GM12892 (cell line): ENCODE data around the gene TBCD.
"Not testable (repeated sequence)": the region's sequence is repeated elsewhere in the genome, so short reads cannot be mapped to it uniquely, and the experiment has no call there.

ENCODE experiments used
- POLR2A ChIP-seq: IDR thresholded peaks from 2 replicates; pipeline ENCODE4 v1.6.1; 2011; ENCODE audit warnings: low read depth, low read length, control low read depth
- POLR2AphosphoS5 ChIP-seq: IDR thresholded peaks from 2 replicates; pipeline ENCODE4 v1.6.1; 2011; ENCODE audit warnings: low read depth, low read length, control low read depth
- TAF1 ChIP-seq: IDR thresholded peaks from 2 replicates; pipeline ENCODE4 v1.6.1; 2011; ENCODE audit warnings: low read depth, mild to moderate bottlenecking, control low read depth, low read length, borderline replicate concordance

DNA sequence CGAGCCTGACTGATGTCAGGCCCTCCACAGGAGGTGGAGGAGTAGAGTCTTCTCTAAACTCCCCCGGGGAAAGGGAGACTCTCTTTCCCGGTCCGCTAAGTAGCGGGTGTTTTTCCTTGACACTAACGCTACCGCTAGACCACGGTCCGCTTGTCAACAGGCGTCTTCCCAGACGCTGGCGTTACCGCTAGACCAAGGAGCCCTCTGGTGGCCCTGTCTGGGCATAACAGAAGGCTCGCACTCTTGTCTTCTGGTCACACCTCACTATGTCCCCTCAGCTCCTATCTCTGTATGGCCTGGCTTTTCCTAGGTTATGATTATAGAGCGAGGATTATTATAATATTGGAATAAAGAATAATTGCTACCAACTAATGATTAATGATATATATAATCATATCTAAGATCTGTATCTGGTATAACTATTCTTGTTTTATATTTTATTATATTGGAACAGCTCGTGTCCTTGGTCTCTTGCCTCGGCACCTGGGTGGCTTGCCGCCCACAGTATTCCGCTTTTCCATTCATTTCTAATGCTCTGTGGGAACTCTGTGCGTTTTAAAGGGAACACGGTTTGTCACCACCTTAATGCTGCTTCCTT, 26.0 kb downstream of the TBCD start:
- not testable (repeated sequence) for TF ChIP-seq TAF1, POLR2AphosphoS5, POLR2A
